Activated naive CD8-positive, alpha-beta T cell treated with anti-CD3 and anti-CD28 coated beads, Interleukin-2, amount 50 U/mL, for 24 hours (primary cell): ENCODE results near the gene WIZ.
"Not testable (repeated sequence)": the region's sequence is repeated elsewhere in the genome, so short reads cannot be mapped to it uniquely, and the experiment has no call there.

Experiments
- ATAC-seq: fragments of 150-1000 bp; cut with Tn5 transposase; one replicate; pipeline ENCODE4 v1.10.0; 2021
- DNase-seq: peaks from one replicate; pipeline ENCODE4 v3.0.0; 2021
- H3K27ac Mint-ChIP-seq: one replicate; pipeline ENCODE4 v1.8.0; 2021; ENCODE audit warnings: mild to moderate bottlenecking, mixed read lengths
- H3K27me3 Mint-ChIP-seq: one replicate; pipeline ENCODE4 v1.8.0; 2021; ENCODE audit warnings: mixed read lengths
- H3K36me3 Mint-ChIP-seq: one replicate; pipeline ENCODE4 v1.8.0; 2021; ENCODE audit warnings: low read depth, mixed read lengths
- H3K4me1 Mint-ChIP-seq: one replicate; pipeline ENCODE4 v1.8.0; 2021; ENCODE audit warnings: mixed read lengths
- H3K4me3 Mint-ChIP-seq: one replicate; pipeline ENCODE4 v1.8.0; 2021; ENCODE audit warnings: mild to moderate bottlenecking, moderate library complexity, mixed read lengths
- H3K9me3 Mint-ChIP-seq: one replicate; pipeline ENCODE4 v1.8.0; 2021; ENCODE audit warnings: mixed read lengths

The WIZ gene

DNA sequence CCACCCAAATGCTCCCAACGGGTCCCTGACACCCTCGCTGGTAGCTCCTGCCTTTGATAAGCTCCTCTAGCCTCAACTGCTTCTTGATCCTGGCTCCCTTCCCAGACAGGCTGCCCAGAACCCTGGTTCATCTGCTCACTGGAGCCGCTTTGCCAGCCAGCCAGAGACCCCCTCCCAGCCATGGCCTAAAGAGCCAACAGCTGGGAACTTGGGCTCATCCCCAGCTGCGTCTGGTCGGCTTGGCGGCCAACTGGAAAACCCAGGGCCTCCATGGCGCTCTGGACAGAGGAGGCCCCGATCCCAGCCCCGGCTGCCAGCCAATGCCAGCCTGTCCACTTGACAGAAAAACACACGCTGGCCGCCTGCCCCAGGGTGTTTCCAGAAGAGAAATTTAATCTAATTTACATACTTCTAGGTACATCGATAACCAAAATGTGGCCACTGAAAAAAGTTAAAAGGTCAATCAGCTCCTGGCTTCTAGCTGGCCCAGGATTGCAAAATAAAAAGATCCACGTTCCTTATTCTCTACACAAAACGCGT, 28.0 kb downstream of the WIZ start:
- Mint-ChIP-seq H3K36me3 (peaks cover 32% of the 10 kb centered on the region), H3K27ac (no peak overlapping the region), H3K4me1 (peaks cover 22% of the 10 kb centered on the region), H3K27me3 (no peaks in the 10 kb centered on the region), H3K4me3 (no peak overlapping the region), H3K9me3 (no peaks in the 10 kb centered on the region)
- ATAC-seq (no peak), DNase-seq (no peak)

GRCh38 chr19:15421136-15421695, 28.5 kb downstream of the WIZ start:
- no peaks in the 10 kb centered on the region for H3K27me3 Mint-ChIP-seq
- H3K4me3 Mint-ChIP-seq = no peak overlapping the region
- H3K36me3 Mint-ChIP-seq = peaks cover 31% of the 10 kb centered on the region
- ATAC-seq (no peak), DNase-seq (no peak)
- H3K4me1 Mint-ChIP-seq = peaks cover 27% of the 10 kb centered on the region
- H3K9me3 Mint-ChIP-seq = no peaks in the 10 kb centered on the region
- H3K27ac Mint-ChIP-seq = no peak overlapping the region

DNA sequence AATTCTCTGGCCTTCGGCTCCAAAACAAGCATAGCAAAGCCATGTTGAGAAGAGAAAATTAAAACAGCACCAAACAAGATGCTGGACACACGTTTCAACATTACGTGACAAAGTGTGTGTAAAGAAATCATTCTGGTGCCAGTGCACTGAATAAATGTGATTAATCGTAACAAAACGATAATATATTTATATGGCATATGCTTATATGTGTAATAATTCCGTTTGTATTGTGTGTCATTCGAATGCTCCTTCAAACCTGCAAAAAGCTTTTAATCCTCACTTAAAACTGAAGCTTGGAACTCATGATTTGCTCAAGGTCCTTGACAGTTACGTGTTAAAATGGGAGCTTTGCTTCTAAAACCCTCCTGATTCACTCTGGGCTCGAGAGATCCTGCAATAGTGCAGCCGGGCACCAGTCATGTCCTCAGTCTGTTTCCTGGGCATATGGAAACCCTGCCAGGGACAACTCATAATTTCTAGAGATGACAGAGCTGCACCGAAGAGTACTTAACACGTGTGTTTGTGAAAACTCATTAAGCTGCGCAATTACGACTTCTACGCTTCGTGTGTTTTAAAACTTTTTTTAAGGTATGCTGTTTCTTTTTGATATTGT, 30.2 kb downstream of the WIZ start:
- H3K27ac Mint-ChIP-seq = peak overlapping the region; percentile 98
- ATAC-seq = no peak
- no peaks in the 10 kb centered on the region for H3K9me3 Mint-ChIP-seq
- peaks cover 34% of the 10 kb centered on the region for H3K36me3 Mint-ChIP-seq
- peak overlapping the region; percentile 95 for H3K4me3 Mint-ChIP-seq
- DNase-seq = no peak
- peaks cover 37% of the 10 kb centered on the region for H3K4me1 Mint-ChIP-seq
- no peaks in the 10 kb centered on the region for H3K27me3 Mint-ChIP-seq

- ATAC-seq = peak; percentile 98
- Mint-ChIP-seq H3K9me3 (no peaks in the 10 kb centered on the region), H3K36me3 (peaks cover 29% of the 10 kb centered on the region), H3K27me3 (no peaks in the 10 kb centered on the region), H3K27ac (peak within 1 kb of the TSS; percentile 98), H3K4me1 (peaks cover 38% of the 10 kb centered on the region), H3K4me3 (peak within 1 kb of the TSS; percentile 95)
- DNase-seq = peak; percentile 98
Observed at GRCh38 chr19:15418579-15419412, 31.0 kb downstream of the WIZ start, which contains the start of gene AKAP8L. TSS of gene AKAP8L (minus strand) at chr19:15418988. CDS start at chr19:15418923, 65 bp downstream.

- peaks cover 41% of the 10 kb centered on the region for H3K4me1 Mint-ChIP-seq
Observed at GRCh38 chr19:15418231-15418578, 31.6 kb downstream of the WIZ start.

GRCh38 chr19:15417699-15418098, 32.1 kb downstream of the WIZ start:
- peaks cover 47% of the 10 kb centered on the region for H3K4me1 Mint-ChIP-seq
- ATAC-seq = no peak
- no peak for DNase-seq
- no peaks in the 10 kb centered on the region for H3K27me3 Mint-ChIP-seq
- peak overlapping the region; percentile 98 for H3K27ac Mint-ChIP-seq
- no peaks in the 10 kb centered on the region for H3K9me3 Mint-ChIP-seq
- peak overlapping the region; percentile 95 for H3K4me3 Mint-ChIP-seq
- H3K36me3 Mint-ChIP-seq = peaks cover 21% of the 10 kb centered on the region

More at GRCh38 chr19:15418231-15418578, 31.6 kb downstream of the WIZ start:
- H3K9me3 Mint-ChIP-seq = no peaks in the 10 kb centered on the region
- peak overlapping the region; percentile 98 for H3K27ac Mint-ChIP-seq
- H3K4me3 Mint-ChIP-seq = peak overlapping the region; percentile 95
- DNase-seq = no peak
- H3K27me3 Mint-ChIP-seq = no peaks in the 10 kb centered on the region
- ATAC-seq = no peak
- H3K36me3 Mint-ChIP-seq = peaks cover 26% of the 10 kb centered on the region

DNA sequence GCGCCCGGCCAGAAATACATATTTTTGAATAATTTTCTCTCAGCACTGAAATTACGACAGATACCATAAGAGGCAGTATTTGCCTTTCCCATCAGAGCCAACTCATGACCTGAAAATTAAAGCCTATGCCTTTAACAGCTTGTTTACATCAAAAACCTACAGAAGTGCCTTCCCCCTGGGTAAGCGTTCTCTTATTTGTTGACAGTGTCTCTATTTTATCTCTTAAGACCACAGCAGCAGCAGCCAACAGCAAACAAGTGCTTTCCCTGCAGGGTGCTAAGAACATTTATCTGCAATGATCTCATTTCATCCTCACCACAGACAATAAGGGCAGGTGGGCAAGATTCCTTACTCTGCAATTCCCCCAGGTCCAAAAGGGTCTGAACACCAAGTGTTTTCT, 36.9 kb downstream of the WIZ start:
- Mint-ChIP-seq H3K36me3 (peaks cover 19% of the 10 kb centered on the region), H3K4me1 (peaks cover 38% of the 10 kb centered on the region), H3K9me3 (no peaks in the 10 kb centered on the region), H3K4me3 (no peak overlapping the region), H3K27me3 (no peaks in the 10 kb centered on the region), H3K27ac (no peak overlapping the region)
- ATAC-seq = no peak
- no peak for DNase-seq

DNA sequence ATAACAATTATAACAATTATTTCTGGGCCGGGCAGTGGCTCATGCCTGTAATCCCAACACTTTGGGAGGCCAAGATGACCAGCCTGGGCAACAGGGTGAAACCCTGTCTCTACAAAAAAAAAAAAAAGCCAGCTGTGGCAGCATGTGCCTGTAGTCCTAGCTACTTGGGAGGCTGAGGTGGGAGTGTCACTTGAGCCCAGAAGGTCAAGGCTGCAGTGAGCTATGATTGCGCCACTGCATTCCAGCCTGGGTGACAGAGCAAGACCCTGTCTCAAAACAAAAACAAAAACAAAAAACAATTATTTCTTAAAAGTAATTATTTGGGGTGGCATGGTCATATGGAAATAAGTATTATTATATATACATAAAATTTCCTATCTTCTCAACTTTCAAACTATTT, 38.4 kb downstream of the WIZ start:
- not testable (repeated sequence) for H3K27ac Mint-ChIP-seq, ATAC-seq, DNase-seq, H3K9me3 Mint-ChIP-seq, H3K27me3 Mint-ChIP-seq, H3K4me3 Mint-ChIP-seq
- peaks cover 38% of the 10 kb centered on the region for H3K4me1 Mint-ChIP-seq
- H3K36me3 Mint-ChIP-seq = peaks cover 21% of the 10 kb centered on the region

- peaks cover 11% of the 10 kb centered on the region for H3K36me3 Mint-ChIP-seq
- H3K27ac Mint-ChIP-seq = peak overlapping the region; percentile 5
- no peak for ATAC-seq
- DNase-seq = no peak
- no peak overlapping the region for H3K4me3 Mint-ChIP-seq
- peaks cover 33% of the 10 kb centered on the region for H3K4me1 Mint-ChIP-seq
- no peaks in the 10 kb centered on the region for H3K27me3 Mint-ChIP-seq
- no peaks in the 10 kb centered on the region for H3K9me3 Mint-ChIP-seq
Observed at GRCh38 chr19:15404780-15405211, 45.0 kb downstream of the WIZ start.

GRCh38 chr19:15404097-15404779, 45.5 kb downstream of the WIZ start:
- Mint-ChIP-seq H3K27me3 (no peaks in the 10 kb centered on the region), H3K27ac (peak overlapping the region; percentile 5), H3K4me1 (peaks cover 33% of the 10 kb centered on the region), H3K36me3 (peaks cover 10% of the 10 kb centered on the region), H3K9me3 (no peaks in the 10 kb centered on the region), H3K4me3 (no peak overlapping the region)
- ATAC-seq (no peak), DNase-seq (no peak)

DNA sequence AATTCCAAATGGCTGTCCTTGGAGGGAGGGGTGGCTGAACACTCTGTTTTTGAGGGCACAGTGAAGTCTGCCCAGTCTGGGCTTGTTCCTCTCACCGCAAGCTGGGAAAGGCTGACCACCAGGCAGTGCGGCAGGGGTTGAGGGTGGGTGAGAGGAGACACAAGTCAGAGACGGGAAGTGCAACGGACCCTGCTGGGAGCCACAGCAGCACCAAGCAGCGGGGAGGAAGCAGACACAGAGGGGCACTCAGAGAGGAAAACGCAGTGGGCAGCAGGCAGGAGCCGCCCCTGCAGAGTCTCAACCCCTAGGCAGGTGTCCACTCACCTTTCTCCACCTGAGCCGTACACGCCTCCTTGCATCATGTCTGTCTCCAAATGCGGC, 46.6 kb downstream of the WIZ start:
- ATAC-seq = no peak
- Mint-ChIP-seq H3K9me3 (no peaks in the 10 kb centered on the region), H3K4me3 (no peak overlapping the region), H3K4me1 (peaks cover 29% of the 10 kb centered on the region), H3K27ac (no peak overlapping the region), H3K36me3 (peaks cover 7% of the 10 kb centered on the region), H3K27me3 (no peaks in the 10 kb centered on the region)
- no peak for DNase-seq

- H3K36me3 Mint-ChIP-seq = peaks cover 6% of the 10 kb centered on the region
- H3K9me3 Mint-ChIP-seq = no peaks in the 10 kb centered on the region
- no peak overlapping the region for H3K4me3 Mint-ChIP-seq
- no peaks in the 10 kb centered on the region for H3K27me3 Mint-ChIP-seq
- ATAC-seq = no peak
- H3K27ac Mint-ChIP-seq = no peak overlapping the region
- DNase-seq = no peak
- H3K4me1 Mint-ChIP-seq = peaks cover 24% of the 10 kb centered on the region
Observed at GRCh38 chr19:15402411-15403150, 47.2 kb downstream of the WIZ start.

DNA sequence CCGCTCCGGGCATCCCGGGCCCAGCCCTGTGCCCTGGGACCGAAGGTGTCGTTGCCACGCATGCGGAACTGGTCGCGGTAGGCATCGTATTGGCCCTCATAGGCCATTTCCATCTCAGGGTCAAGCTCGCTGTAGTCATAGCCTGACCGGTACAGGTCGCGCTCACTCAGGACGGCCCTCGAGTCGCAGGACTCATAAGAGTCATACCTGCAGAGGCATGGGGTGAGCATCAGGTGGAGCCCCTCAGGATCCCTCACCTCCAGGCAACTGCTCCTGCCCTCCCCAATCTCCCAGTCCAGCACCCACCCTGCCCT, 48.4 kb downstream of the WIZ start:
- Mint-ChIP-seq H3K36me3 (peaks cover 14% of the 10 kb centered on the region), H3K27ac (no peak overlapping the region), H3K9me3 (no peaks in the 10 kb centered on the region), H3K4me3 (no peak overlapping the region), H3K27me3 (no peaks in the 10 kb centered on the region), H3K4me1 (peaks cover 17% of the 10 kb centered on the region)
- ATAC-seq = no peak
- no peak for DNase-seq
